HG03039 (cell line): ENCODE results near the gene CRYAB.
A peak's percentile ranks its signal among the peaks of the same experiment; 100 is the strongest.
"Not testable (repeated sequence)": the region's sequence is repeated elsewhere in the genome, so short reads cannot be mapped to it uniquely, and the experiment has no call there.

Source experiments
- ATAC-seq: cut with Tn5 transposase; IDR thresholded peaks from one replicate; pipeline ENCODE4 v1.9.1; 2021; ENCODE audit warnings: mild to moderate bottlenecking, moderate library complexity; ENCODE audit not compliant: unreplicated experiment

CRYAB gene

GRCh38 chr11:111910676-111911562 lies 651 bp downstream of the CRYAB start:
- ATAC-seq, result no peak

- no peak for ATAC-seq
Measured at GRCh38 chr11:111909378-111909777, 2.2 kb downstream of the CRYAB start.

- no peak for ATAC-seq
Measured at GRCh38 chr11:111908639-111909305, 2.8 kb downstream of the CRYAB start.

GRCh38 chr11:111906680-111907079 lies 4.9 kb downstream of the CRYAB start:
- no peak for ATAC-seq

- ATAC-seq, result no peak
Measured at GRCh38 chr11:111905411-111905810, 6.2 kb downstream of the CRYAB start.

GRCh38 chr11:111886844-111887243 lies 24.7 kb downstream of the CRYAB start:
- no peak for ATAC-seq

DNA sequence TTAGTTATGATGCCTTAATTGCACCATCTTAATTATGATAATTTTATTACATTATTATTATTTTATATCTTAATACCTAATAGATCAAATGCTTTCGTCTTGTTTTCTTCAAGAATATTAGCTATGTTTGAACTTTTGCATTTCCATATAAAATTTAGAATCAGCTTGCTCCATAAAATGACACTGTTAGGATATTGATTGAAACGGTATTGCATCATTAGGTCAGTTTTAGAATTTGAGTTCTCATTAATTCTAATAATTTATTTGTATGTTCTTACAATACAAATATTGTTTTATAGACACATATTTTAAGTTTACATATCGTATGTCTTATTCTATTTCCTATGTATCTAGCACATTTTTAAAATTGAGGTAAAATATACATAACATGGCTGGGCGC lies 25.5 kb downstream of the CRYAB start:
- no peak for ATAC-seq

DNA sequence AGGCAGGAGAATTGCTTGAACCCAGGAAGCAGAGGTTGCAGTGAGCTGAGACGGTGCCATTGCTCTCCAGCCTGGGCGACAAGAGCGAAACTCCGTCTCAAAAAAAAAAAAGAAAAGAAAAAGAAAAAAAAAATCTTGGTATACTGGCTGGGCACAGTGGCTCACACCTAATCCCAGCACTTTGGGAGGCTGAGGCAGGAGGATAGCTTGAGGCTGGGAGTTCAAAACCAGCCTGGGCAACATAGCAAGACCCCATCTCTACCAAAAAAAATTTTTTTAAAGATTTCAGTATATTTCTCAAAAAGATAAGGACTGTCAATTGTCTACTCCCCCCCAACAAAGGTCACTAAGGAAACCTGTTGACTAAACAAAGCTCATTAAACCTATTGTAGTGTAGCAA lies 26.5 kb downstream of the CRYAB start:
- not testable (repeated sequence) for ATAC-seq

DNA sequence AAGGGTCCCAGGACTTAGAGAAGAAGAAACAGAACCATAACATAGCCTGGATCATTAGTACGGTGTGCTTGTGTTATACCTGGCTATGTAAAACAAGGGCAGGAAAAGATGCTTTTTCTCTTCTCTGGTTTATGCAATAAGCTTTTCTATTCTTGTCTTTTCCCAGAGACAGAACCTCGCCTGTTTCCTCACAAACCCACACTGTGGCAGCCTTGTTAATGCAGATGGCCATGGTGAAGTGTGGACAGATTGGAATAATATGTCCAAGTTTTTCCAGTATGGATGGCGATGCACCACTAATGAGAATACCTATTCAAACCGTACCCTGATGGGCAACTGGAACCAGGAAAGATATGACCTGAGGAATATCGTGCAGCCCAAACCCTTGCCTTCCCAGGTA lies 29.4 kb downstream of the CRYAB start:
- ATAC-seq, result no peak

GRCh38 chr11:111879637-111879960 lies 32.0 kb downstream of the CRYAB start:
- peak; percentile 1 for ATAC-seq

DNA sequence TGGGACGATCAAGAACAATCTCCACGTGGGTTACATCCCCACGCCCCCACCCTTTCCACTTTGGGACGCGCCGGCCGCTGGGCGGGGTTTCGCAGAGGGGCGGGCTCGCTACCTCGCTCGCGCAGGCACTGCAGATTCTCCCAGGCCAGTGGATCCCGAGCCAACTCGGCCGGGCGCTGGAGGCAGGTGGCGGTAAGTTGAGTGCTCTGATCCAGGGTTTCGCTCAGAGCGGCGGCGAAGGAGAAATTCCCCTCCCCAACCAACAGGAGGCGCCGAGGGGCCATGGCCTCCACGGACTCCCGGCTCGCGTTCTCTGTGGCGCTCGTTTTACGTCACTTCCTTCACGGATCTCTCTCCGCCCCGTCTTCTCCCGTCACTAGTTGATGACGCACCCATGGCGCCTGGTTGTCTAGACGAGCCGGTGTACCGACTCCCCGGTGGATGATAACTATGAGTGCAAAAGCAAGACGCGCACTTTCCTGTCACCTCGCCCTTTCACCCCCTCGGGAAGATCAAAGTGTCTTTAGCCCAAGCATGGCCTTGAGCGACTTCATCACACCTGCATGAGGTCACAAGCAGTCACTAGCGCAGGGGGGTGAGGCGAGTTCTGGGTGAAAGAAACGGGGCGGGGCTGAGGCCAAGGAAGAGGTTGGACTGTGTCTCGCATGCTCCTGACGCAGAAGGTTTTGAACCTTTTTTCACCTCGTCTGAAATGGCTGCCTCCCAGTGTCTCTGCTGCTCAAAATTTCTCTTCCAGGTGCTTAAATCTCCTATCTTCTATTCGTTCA lies 32.5 kb downstream of the CRYAB start, which contains the start of the genes CFAP68 and FDXACB1:
Gene CFAP68, plus strand, starts transcription at position 693 of the 788 bp plus-strand sequence. Its CDS starts 20 bp downstream, at position 713.
Gene FDXACB1, minus strand, starts transcription at position 317 of the 788 bp plus-strand sequence. Its CDS starts 33 bp downstream, at position 284.
- ATAC-seq, result peak; percentile 89

GRCh38 chr11:111878385-111878848 lies 33.2 kb downstream of the CRYAB start:
- no peak for ATAC-seq

GRCh38 chr11:111871693-111872161 lies 39.8 kb downstream of the CRYAB start:
- no peak for ATAC-seq

- ATAC-seq, result peak; percentile 82
Measured at GRCh38 chr11:111870886-111871692, 40.5 kb downstream of the CRYAB start, which contains the start of gene ALG9. Gene ALG9 (minus strand): TSS chr11:111871581. CDS start chr11:111871482, 99 bp downstream.

GRCh38 chr11:111870522-111870885 lies 41.1 kb downstream of the CRYAB start:
- peak; percentile 6 for ATAC-seq

DNA sequence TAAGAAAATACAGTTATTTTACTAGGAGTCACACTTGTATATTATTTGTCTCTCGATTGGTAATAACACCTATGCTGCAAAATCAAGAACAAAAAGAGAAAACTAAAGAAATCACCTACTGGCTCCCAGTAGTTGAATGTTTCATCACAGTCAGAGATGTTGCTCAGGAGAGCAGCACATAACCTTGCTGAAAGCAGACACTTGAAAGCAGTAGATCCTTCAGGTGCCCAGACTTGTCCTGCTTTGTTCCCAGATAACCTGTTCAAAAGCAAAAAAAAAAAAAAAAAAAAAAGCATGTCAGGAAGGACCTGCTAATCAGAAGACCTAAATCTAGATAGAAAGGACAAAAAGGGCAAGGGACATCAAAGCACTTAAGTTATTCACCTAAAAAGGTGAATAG lies 41.5 kb downstream of the CRYAB start:
- ATAC-seq, result no peak

- ATAC-seq, result no peak
Measured at GRCh38 chr11:111860257-111860656, 51.3 kb downstream of the CRYAB start.
